H9 (cell line): ENCODE data around the gene TMCC3. TPM values are rescaled to one million over a fixed set of nuclear protein-coding genes. Genes with fewer than 3 reads are reported as not detected.

Experiments
- DNase-seq: peaks from one replicate; pipeline ENCODE4 v3.0.0-alpha.2; 2017
- H2AFZ ChIP-seq: one replicate; pipeline ENCODE4 v1.6.1; 2013; ENCODE audit warnings: mild to moderate bottlenecking, low read length, control low read depth, moderate library complexity
- H2AK5ac ChIP-seq: 2 replicates; pipeline ENCODE4 v1.6.1; 2013; ENCODE audit warnings: low read length, control low read depth, mixed read lengths; ENCODE audit not compliant: insufficient read length
- H2BK120ac ChIP-seq: one replicate; pipeline ENCODE4 v1.6.1; 2013; ENCODE audit warnings: low read depth, mild to moderate bottlenecking, low read length, control low read depth, inconsistent platforms; ENCODE audit not compliant: poor library complexity, severe bottlenecking
- H2BK12ac ChIP-seq: 2 replicates; pipeline ENCODE4 v1.6.1; 2013; ENCODE audit warnings: low read length, control low read depth, mixed read lengths, low read depth; ENCODE audit not compliant: insufficient read length
- H2BK15ac ChIP-seq: 2 replicates; pipeline ENCODE4 v1.6.1; 2013; ENCODE audit warnings: low read depth, low read length, control low read depth
- H2BK20ac ChIP-seq: one replicate; pipeline ENCODE4 v1.6.1; 2013; ENCODE audit warnings: low read depth, mild to moderate bottlenecking, low read length, control low read depth, inconsistent platforms; ENCODE audit not compliant: poor library complexity, severe bottlenecking
- H2BK5ac ChIP-seq: 2 replicates; pipeline ENCODE4 v1.6.1; 2013; ENCODE audit warnings: low read length, control low read depth, mixed read lengths; ENCODE audit not compliant: insufficient read length
- H3K14ac ChIP-seq: 2 replicates; pipeline ENCODE4 v1.6.1; 2013; ENCODE audit warnings: low read length, control low read depth; ENCODE audit not compliant: insufficient read depth
- H3K18ac ChIP-seq: 2 replicates; pipeline ENCODE4 v1.6.1; 2013; ENCODE audit warnings: low read depth, mild to moderate bottlenecking, mixed read lengths, low read length, control low read depth; ENCODE audit not compliant: insufficient read length
- H3K23ac ChIP-seq: 2 replicates; pipeline ENCODE4 v1.6.1; 2013; ENCODE audit warnings: low read length, control low read depth, mixed read lengths, low read depth; ENCODE audit not compliant: insufficient read length
- H3K23me2 ChIP-seq: 2 replicates; pipeline ENCODE4 v1.6.1; 2013; ENCODE audit warnings: low read depth, mild to moderate bottlenecking, mixed read lengths, low read length, control low read depth; ENCODE audit not compliant: insufficient read length, poor library complexity, severe bottlenecking
- H3K27ac ChIP-seq: 2 replicates; pipeline ENCODE4 v1.5.1; 2013; ENCODE audit warnings: low read length, control low read depth, mixed read lengths, low read depth; ENCODE audit not compliant: insufficient read length
- H3K27me3 ChIP-seq: 2 replicates; pipeline ENCODE4 v1.6.1; 2013; ENCODE audit warnings: low read length, control low read depth, inconsistent platforms; ENCODE audit not compliant: insufficient read depth
- H3K4ac ChIP-seq: 2 replicates; pipeline ENCODE4 v1.6.1; 2013; ENCODE audit warnings: low read depth, mild to moderate bottlenecking, control low read depth, inconsistent platforms, low read length, moderate library complexity
- H3K4me1 ChIP-seq: 2 replicates; pipeline ENCODE4 v1.6.1; 2013; ENCODE audit warnings: low read length, control low read depth, inconsistent platforms; ENCODE audit not compliant: insufficient read depth
- H3K4me2 ChIP-seq: 2 replicates; pipeline ENCODE4 v1.6.1; 2013; ENCODE audit warnings: low read length, control low read depth, mixed read lengths; ENCODE audit not compliant: insufficient read length, insufficient read depth
- H3K56ac ChIP-seq: 2 replicates; pipeline ENCODE4 v1.6.1; 2013; ENCODE audit warnings: low read depth, mild to moderate bottlenecking, mixed read lengths, low read length, control low read depth; ENCODE audit not compliant: insufficient read length
- H3K79me1 ChIP-seq: 2 replicates; pipeline ENCODE4 v1.6.1; 2013; ENCODE audit warnings: low read depth, mild to moderate bottlenecking, moderate library complexity, low read length, control low read depth, inconsistent platforms; ENCODE audit not compliant: insufficient read depth, poor library complexity, severe bottlenecking
- H3K79me2 ChIP-seq: 2 replicates; pipeline ENCODE4 v1.6.1; 2013; ENCODE audit warnings: low read length, control low read depth, inconsistent platforms; ENCODE audit not compliant: insufficient read depth
- H3K9ac ChIP-seq: 2 replicates; pipeline ENCODE4 v1.6.1; 2013; ENCODE audit warnings: low read length, control low read depth, mixed read lengths; ENCODE audit not compliant: insufficient read length; ENCODE audit errors: extremely low read depth
- H3K9me3 ChIP-seq: one replicate; pipeline ENCODE4 v1.6.1; 2013; ENCODE audit warnings: low read depth, low read length, inconsistent platforms; ENCODE audit not compliant: control insufficient read depth
- H3T11ph ChIP-seq: one replicate; pipeline ENCODE4 v1.6.1; 2013; ENCODE audit warnings: mild to moderate bottlenecking, low read length, control low read depth, inconsistent platforms
- H4K20me1 ChIP-seq: one replicate; pipeline ENCODE4 v1.6.1; 2013; ENCODE audit not compliant: control insufficient read depth, insufficient read length, insufficient read depth
- H4K5ac ChIP-seq: 2 replicates; pipeline ENCODE4 v1.6.1; 2013; ENCODE audit warnings: low read depth, mild to moderate bottlenecking, mixed read lengths, low read length, control low read depth; ENCODE audit not compliant: insufficient read length
- H4K8ac ChIP-seq: replicated peaks from 2 replicates; pipeline ENCODE4 v1.6.1; 2013; ENCODE audit warnings: low read length, control low read depth, mixed read lengths, low read depth; ENCODE audit not compliant: insufficient read length
- H4K91ac ChIP-seq: 2 replicates; pipeline ENCODE4 v1.6.1; 2013; ENCODE audit warnings: low read depth, mild to moderate bottlenecking, moderate library complexity, mixed read lengths, low read length, control low read depth; ENCODE audit not compliant: insufficient read length
- H3K27ac Mint-ChIP-seq, 3 experiments: 2 replicates in 2 of 3; 3 replicates in 1 of 3; pipeline ENCODE4 v1.8.0; 2020 to 2021; ENCODE audit warnings: mixed read lengths in 3 of 3, mild to moderate bottlenecking in 1 of 3, moderate library complexity in 1 of 3
- H3K27me3 Mint-ChIP-seq: 2 replicates; pipeline ENCODE4 v1.8.0; 2021; ENCODE audit warnings: low read depth, mild to moderate bottlenecking, moderate library complexity, mixed read lengths
- H3K36me3 Mint-ChIP-seq, 3 experiments: 2 replicates in 2 of 3; 3 replicates in 1 of 3; pipeline ENCODE4 v1.8.0; 2020 to 2021; ENCODE audit warnings: low read depth in 3 of 3, mixed read lengths in 3 of 3; ENCODE audit not compliant: insufficient read depth in 1 of 3
- H3K4me1 Mint-ChIP-seq, 2 experiments: 2 replicates each; pipeline ENCODE4 v1.8.0; 2020; ENCODE audit warnings: mixed read lengths in 2 of 2
- H3K4me3 Mint-ChIP-seq, 2 experiments: 2 replicates in 1 of 2; 3 replicates in 1 of 2; pipeline ENCODE4 v1.8.0; 2020 to 2021; ENCODE audit warnings: mild to moderate bottlenecking in 2 of 2, mixed read lengths in 2 of 2, moderate library complexity in 1 of 2
- H3K9me3 Mint-ChIP-seq, 2 experiments: 2 replicates in 1 of 2; 3 replicates in 1 of 2; pipeline ENCODE4 v1.8.0; 2020; ENCODE audit warnings: mild to moderate bottlenecking in 2 of 2, mixed read lengths in 2 of 2, moderate library complexity in 1 of 2
- WGBS: extraction: QIAGEN DNeasy Blood & Tissue Kit; methylation state at CpG from one replicate; pipeline ENCODE4 v1.1.7; 2013; ENCODE audit warnings: missing lambda C conversion rate, low lambda C conversion rate, mixed read lengths; ENCODE audit not compliant: insufficient read length; ENCODE audit errors: extremely low coverage; 5-methylcytosine and 5-hydroxymethylcytosine counted together
- total RNA-seq: library from RNA; stranded (reverse); gene quantifications from 2 replicates; pipeline ENCODE4 v1.2.1, GENCODE V29; 2021
- TF ChIP-seq, protein P1 (sequence below): fragments of 200-600 bp; sonication (generic); conservative IDR thresholded peaks from 3 replicates; pipeline ENCODE4 v1.8.0; 2021; ENCODE audit warnings: antibody characterized with exemption, mild to moderate bottlenecking

The TMCC3 gene
- total RNA-seq, 1 experiment from 2014 or later = 0.87 TPM

DNA sequence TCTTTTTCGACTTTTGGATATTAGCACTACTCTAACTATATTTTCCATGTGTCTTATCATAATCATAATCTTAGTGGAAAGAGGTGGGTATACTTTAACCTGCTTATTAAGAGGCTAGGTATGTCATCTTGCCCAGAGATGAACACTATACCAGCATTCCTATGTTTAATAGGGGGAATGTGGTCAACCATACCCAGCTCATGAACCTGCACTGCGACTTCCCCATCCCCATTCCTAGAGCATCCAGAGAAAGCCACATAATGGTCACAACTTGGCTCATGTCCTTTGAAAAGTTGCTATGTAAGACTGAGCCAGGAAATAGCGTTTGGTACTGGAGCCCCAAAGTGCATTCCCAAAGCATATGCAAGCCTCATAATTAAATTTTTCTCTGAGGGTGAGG is 55.2 kb downstream of the TMCC3 start:
- Mint-ChIP-seq H3K36me3 (no peaks in the 10 kb centered on the region), H3K4me1 (peaks cover 14% of the 10 kb centered on the region in 2 experiments), H3K4me3 (no peak overlapping the region), H3K9me3 (no peaks in the 10 kb centered on the region), H3K27ac (no peak overlapping the region), H3K27me3 (peaks cover 3% of the 10 kb centered on the region)
- H3K4ac ChIP-seq = no peak overlapping the region
- H3K23ac ChIP-seq = no peak overlapping the region
- no peaks in the 10 kb centered on the region for H4K20me1 ChIP-seq
- no peaks in the 10 kb centered on the region for H3K9me3 ChIP-seq
- H3K27me3 ChIP-seq = no peaks in the 10 kb centered on the region
- no peak overlapping the region for H4K5ac ChIP-seq
- H3K18ac ChIP-seq = no peak overlapping the region
- no peak overlapping the region for H2BK120ac ChIP-seq
- H3K14ac ChIP-seq = no peak overlapping the region
- no peak overlapping the region for H2BK5ac ChIP-seq
- no peak overlapping the region for H3K4me2 ChIP-seq
- no peak overlapping the region for H3K9ac ChIP-seq
- H3K23me2 ChIP-seq = no peaks in the 10 kb centered on the region
- H3K79me2 ChIP-seq = no peaks in the 10 kb centered on the region
- H2BK12ac ChIP-seq = no peak overlapping the region
- H2BK15ac ChIP-seq = no peak overlapping the region
- no peaks in the 10 kb centered on the region for H3K4me1 ChIP-seq
- no peaks in the 10 kb centered on the region for H3K79me1 ChIP-seq
- H3K27ac ChIP-seq = no peak overlapping the region
- H2AK5ac ChIP-seq = no peak overlapping the region
- WGBS = no CpG with 5 or more reads among the region's 3 CpGs
- H2AFZ ChIP-seq = no peak overlapping the region
- H3T11ph ChIP-seq = no peak overlapping the region
- TF ChIP-seq, protein P1, sequence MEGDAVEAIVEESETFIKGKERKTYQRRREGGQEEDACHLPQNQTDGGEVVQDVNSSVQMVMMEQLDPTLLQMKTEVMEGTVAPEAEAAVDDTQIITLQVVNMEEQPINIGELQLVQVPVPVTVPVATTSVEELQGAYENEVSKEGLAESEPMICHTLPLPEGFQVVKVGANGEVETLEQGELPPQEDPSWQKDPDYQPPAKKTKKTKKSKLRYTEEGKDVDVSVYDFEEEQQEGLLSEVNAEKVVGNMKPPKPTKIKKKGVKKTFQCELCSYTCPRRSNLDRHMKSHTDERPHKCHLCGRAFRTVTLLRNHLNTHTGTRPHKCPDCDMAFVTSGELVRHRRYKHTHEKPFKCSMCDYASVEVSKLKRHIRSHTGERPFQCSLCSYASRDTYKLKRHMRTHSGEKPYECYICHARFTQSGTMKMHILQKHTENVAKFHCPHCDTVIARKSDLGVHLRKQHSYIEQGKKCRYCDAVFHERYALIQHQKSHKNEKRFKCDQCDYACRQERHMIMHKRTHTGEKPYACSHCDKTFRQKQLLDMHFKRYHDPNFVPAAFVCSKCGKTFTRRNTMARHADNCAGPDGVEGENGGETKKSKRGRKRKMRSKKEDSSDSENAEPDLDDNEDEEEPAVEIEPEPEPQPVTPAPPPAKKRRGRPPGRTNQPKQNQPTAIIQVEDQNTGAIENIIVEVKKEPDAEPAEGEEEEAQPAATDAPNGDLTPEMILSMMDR = no peak
- DNase-seq = no peak
- H2BK20ac ChIP-seq = no peak overlapping the region
- no peak overlapping the region for H4K8ac ChIP-seq
- H4K91ac ChIP-seq = no peak overlapping the region
- no peak overlapping the region for H3K56ac ChIP-seq
